GM19238 (cell line): Measurements from ENCODE around the gene VSIR.
A peak's percentile ranks its signal among the peaks of the same experiment; 100 is the strongest.

Experiments
- DNase-seq: peaks from one replicate; pipeline ENCODE4 v3.0.0; 2011; ENCODE audit warnings: low spot score; ENCODE audit not compliant: insufficient read length

The VSIR gene

GRCh38 chr10:71765176-71765904 is 8.0 kb downstream of the VSIR start:
- no peak for DNase-seq

- DNase-seq, result no peak
Measured at GRCh38 chr10:71763352-71764127, 9.8 kb downstream of the VSIR start.

DNA sequence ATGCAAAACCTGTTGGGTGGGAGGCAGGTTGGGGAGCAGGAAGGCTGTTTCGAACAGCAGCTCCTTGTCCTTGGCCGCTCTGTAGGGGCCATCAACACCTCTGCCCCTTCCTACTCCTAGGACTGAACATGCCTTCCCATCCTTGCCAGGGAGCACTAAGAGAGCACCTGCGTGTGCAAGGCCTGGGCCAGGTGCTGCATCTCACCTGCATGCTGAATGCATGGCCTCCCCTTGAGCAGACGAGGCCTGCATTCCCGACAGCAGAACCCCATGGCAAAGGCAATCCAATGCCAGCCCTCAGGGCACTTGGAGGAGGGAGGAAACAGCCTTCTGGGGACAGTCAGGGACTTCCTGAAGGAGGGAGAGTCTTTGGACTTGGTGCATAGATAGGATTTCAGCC is 11.0 kb downstream of the VSIR start:
- DNase-seq, result no peak

DNA sequence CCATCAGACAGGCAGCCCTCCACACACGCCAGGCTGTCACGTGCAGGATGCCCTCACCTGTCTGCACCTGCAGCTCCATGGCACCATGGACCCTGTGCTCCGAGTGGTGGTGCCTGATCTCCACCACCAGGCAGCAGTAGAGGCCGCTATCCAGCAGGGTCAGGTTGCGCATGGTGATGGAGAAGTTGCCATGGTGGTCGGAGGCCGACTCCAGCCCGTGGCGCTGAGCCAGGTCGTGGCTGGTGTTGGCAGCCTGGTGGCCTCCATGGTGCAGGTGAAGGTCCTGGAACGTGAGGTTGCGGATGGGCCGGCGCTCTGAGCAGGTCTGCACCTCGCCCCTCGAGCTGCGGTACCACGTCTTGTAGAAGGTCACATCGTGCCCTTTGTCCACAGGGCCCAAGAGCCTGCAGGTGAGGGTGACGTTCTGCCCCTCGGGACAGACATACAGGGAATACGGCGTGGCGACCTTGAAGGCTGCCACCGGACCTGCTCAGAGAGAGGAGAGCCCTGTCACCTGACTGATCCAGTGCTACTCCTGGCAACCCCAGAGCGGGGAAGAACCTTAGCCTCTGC is 11.7 kb downstream of the VSIR start:
- DNase-seq, result no peak

DNA sequence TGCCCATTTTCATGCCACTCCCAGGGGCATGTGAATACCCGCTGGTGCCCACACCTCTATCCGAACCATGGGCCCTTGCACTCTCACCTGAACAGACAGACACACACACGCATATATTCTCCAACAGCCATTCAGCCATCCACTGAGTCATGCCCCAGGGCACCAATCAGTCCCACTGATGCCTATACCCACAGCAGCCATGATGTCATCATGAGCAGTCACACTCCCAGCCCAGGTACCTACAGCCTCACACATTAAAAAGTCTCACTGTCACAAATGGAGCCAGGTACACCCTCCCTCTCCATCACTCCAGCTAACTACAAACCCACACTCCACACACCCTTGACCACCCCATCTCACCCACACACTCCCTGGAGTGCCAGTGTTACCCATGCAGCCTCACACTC is 12.2 kb downstream of the VSIR start:
- no peak for DNase-seq

DNA sequence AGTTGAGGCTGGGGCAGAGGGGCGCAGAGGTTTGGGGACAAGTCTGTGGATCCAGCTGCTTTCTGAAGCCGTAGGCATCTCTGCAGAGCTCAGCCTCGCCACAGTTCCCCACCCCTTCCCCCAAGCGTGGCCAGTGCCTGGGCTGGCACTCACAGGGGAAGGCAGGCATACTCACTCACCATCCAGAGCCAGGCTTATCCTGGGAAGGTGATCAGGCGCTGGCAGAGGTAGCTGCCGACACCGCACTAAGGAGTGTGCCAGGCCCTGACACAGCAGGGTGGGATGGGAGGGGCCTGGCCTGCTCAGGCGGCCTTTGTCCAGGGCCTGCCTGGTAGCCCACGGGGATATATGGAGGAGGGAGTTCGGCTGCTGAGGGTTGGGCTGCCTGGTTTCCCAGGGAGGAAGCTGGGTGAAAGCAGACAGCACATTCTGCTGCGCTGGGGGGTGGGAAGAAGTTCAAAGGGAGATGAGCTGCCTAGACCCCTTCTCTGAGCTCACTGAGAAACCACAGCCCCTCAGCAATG is 15.9 kb downstream of the VSIR start:
- DNase-seq, result no peak

DNA sequence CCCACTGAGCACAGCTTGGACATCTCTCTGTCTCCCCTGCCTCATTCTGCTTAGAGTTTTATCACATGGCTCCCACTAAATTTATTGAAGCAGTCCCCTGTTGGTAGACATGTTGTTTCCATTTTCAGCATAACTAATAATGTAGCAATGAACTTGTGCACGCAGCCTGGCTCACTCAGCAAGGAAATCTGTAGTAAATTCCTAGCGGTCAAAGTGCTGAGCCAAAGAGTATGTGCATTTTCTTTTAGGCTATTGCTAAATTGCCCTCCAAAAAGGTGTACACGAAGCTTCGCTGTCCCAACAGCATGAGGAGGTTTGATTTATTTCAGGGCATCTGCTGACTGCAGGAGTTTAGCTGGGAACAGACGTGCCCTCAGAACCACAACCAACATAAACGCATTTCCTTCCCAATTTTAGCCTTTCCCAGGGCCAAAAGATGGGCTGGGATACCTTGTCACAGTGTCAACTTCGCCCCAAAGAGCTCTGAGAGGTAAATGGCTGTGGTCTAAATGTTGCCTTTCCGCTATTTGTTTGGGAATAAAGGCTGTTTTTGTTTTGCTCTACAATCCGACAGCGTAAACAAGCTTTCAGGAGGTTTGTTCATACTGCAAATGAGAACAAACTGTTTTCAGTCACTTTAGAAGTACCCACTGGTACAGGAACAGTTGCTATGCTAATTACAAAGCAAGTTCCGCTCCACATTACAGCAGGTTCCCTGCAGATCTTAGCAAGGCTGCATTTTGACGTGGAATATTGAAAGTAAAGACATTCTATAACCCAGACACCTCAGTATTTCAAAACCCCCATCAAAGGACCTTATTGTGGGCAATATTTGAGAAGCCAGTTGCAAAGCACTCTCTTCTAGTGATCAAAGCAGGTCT is 16.8 kb downstream of the VSIR start:
- DNase-seq, result no peak

GRCh38 chr10:71755179-71755879 is 18.0 kb downstream of the VSIR start:
- DNase-seq, result no peak

- no peak for DNase-seq
Measured at GRCh38 chr10:71754562-71754961, 18.8 kb downstream of the VSIR start.

- DNase-seq, result no peak
Measured at GRCh38 chr10:71753960-71754505, 19.3 kb downstream of the VSIR start.

GRCh38 chr10:71753091-71753959 is 20.0 kb downstream of the VSIR start:
- no peak for DNase-seq

DNA sequence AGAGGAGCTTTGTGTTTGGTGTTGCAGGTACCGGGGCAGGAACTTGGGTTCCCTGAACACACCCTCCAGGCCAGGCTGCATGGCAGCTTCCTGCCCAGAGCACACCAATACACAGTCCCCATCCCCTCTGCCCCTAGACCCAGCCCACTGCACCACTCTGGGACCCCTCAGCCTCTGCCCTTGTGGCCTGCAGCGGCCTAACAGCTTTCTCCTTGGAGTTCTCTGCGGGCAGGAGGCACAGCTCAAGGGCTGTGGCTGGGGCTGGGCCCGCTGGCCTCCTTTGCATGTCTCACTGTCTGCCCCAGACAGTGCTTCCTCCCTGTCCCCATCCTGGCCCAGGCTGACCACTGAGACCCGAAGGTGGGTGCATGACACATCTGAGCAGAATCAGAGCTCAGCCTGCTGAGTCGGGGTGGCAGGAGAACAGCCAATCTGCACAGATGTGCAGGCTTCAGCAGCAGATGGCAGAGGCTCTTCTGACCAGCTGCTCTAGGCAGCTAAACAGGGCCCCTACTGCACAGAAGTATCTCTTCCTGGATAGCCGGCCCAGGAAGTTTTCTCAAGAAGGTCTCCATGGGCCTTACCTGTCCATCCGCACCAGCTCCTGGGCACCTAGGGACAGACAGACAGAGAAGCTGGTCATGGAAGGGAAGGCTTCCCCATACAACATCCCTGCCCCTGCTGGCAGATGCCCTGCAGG is 20.8 kb downstream of the VSIR start:
- DNase-seq, result no peak

DNA sequence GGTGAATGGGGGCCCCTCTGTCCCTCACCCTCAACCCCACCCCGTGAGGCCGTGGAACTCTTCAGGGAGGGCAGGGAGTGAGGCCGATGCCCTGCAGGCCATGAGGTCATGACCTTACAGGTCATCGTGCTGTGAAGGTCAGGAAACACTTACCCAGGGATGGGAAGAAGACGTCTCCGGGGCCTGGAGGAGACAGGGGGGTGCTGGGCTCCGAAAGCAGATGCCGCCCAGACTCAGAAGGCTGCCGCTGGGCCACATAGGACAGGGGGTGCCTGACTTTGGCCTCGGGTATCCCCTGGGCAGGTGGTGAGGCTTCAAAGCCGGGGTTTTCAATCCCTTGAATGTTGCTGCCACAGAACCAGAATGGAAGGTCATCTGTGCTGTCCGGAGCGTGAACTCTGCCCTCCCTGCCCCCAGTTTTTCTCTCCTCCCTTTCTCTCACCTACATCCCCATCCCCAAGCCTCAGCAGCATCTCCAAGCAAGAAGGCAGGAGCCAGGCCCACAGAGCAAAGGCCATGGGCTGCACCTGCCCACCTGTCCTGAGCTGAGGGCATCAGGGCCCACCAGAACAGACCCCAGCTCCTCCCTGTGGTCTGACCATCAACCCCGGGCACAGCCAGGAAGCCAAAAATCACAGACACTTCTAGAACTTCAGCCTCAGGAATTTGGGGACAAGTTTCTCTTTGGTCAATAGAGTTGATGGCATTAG is 21.6 kb downstream of the VSIR start:
- DNase-seq, result no peak

DNA sequence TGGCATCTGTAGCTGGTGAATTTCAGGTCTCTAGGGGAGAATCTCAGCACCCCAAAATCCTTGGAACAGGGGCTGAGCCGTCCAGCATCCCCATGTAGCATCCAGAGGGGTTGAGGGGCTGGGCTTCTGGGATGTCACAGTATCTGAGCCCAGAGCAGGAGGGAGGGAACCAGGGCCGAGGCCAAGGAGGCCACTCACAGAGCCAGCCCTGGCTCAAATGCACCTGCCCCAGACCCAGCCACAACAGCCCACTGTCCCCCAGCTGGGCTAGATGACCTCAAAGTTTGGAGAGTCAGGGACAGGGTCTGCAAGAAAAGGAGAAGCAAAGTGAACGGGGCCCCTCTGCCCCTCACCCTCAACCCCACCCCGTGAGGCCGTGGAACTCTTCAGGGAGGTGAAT is 22.3 kb downstream of the VSIR start:
- no peak for DNase-seq

GRCh38 chr10:71750124-71750841 is 23.0 kb downstream of the VSIR start:
- DNase-seq, result no peak

DNA sequence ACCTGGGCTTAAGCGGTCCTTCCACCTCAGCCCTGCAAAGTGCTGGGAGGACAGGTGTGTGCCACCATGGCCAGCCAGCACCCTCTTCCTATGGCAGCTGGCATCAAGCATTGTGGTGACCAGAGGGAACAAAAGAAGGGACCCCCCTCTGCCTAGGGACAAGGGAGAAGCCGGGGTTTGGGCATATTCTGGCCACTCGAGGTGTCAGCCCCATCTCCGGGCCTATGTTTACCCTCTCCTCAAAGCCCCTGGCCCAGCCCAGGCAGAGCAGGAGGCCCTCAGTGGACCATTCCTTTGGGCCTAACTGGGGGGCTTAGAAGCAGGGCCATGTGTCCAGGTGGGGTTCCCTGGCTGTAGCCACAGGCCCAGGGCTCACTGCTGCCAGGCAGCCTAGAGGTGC is 23.9 kb downstream of the VSIR start:
- no peak for DNase-seq

DNA sequence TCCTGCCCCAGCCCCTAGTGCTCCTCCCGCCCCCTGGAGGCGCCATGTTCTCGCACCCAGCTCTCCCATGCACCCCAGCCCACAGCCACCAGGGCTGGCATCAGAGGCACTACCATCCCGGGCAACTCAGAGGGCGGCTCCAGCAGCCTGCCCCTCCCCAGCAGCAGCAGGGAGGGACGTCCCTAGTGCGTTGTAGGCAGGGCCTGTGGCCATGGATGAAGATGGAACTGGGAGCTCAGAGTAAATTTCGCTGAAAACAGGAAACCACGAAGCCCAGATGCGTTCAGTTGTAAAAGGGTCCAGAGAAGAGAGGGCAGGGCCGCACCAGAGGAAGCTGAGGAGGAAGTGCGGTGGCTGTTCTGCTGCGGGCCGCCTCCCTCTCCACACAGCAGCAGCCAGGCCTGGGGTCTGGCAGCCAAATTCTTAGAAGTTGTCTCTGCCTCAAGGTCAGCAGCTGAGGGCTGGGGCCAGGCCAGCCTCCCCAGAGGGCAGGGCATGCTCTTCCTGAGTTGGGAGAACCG is 24.6 kb downstream of the VSIR start:
- peak; percentile 72 for DNase-seq
